Ureter (tissue), 1 donor: Measurements from ENCODE around the gene RBCK1. TPM values are rescaled to one million over a fixed set of nuclear protein-coding genes. Genes with fewer than 3 reads are reported as not detected.

Experiments used
- DNase-seq: peaks from one replicate; pipeline ENCODE4 v3.0.0-alpha.2; 2020; ENCODE audit warnings: low spot score
- total RNA-seq: library from RNA; stranded (reverse); gene quantifications from one replicate; pipeline ENCODE4 v1.2.4, GENCODE V29; 2023
- donor health status: DM: yes; HTN: yes; CAD: no.

Gene RBCK1
- total RNA-seq, 1 donor from 2014 or later, result 133 TPM

DNA sequence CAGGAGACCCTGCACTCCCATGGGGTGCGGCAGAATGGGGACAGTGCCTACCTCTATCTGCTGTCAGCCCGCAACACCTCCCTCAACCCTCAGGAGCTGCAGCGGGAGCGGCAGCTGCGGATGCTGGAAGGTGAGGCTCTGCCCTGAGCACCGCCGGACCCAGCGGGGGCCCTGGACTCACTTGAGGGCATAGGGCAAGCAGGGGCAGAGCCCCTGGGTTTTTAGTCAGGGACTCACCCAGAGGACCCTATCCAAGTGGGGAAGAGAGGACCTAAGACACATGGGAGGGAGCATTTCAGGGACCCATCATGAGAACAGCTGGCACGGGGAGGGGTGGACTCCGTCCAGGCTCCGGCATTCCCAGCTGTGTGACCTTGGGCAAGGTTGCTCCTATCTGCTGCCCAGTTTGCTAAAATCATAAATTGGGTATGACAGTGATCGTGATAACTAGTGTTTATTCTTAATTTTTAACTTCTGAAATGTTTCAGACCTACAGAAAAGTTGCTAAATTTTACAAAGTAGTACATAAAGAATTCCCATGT is 9.8 kb downstream of the RBCK1 start:
- no peak for DNase-seq

DNA sequence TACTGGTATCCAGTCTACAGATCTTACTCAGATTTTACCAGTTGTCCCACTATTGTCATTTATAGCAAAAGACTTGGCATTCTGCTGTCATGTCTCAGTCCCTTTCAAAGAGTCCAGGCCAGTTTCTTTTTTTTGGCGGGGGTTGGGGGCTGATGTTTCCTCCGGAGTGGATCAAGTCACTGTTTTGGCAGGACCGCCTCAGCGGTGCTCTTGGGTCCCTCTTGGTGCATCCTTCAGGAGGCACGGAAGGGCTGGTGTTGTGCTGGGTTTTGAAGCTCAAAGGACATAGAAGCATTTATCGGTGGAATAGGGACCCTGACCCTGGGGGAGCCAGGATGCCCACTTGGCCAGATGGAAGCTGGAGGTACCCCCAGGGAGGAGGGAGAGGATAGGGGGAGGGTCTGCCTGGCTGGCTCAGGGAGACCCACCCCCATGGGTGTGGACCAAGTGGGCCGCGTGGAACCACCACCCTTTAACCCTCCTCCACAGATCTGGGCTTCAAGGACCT is 10.8 kb downstream of the RBCK1 start:
- DNase-seq, result no peak

DNA sequence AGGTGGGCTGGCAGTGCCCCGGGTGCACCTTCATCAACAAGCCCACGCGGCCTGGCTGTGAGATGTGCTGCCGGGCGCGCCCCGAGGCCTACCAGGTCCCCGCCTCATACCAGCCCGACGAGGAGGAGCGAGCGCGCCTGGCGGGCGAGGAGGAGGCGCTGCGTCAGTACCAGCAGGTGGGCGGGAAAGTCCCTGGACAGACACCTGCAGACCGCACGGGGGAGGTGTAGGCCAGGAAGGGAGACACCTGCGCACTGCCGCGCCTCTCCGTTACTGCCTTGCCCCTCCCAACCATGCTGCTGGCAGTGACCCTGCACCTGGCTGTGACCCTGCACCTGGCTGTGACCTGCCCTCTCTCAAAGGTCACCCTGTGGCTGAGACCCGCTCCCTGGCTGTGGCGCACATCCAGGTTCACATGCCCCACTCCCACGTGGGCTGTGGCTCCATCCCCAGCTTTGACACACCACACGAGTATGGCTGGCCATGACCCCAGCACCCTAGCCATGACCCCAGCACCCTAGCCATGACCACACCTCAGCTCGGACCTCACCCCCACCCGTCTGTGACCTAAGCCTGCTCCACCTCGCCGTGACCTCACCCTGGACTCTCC is 11.6 kb downstream of the RBCK1 start:
- no peak for DNase-seq

DNA sequence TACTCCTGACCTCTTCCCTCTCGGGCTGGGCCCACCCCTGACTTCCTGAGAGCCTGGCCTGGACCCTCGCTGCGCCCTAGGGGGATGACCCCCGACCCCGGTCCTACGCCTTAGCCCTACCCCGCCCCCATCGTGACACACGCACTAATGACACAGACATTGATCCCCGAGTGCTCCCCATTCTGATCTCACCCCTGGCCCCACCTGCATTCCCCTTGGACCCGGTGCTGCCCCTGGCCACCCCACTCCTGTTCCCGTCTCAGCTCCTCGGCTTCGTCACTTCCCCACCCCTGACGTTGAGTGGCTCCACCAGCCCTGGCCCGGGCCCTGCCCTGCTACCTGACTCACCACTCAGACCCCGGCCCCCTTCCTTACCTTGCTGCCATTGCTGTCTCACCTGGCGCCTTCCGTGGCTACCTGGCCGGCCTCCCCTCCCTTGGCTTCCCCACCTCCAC is 12.1 kb downstream of the RBCK1 start:
- no peak for DNase-seq

DNA sequence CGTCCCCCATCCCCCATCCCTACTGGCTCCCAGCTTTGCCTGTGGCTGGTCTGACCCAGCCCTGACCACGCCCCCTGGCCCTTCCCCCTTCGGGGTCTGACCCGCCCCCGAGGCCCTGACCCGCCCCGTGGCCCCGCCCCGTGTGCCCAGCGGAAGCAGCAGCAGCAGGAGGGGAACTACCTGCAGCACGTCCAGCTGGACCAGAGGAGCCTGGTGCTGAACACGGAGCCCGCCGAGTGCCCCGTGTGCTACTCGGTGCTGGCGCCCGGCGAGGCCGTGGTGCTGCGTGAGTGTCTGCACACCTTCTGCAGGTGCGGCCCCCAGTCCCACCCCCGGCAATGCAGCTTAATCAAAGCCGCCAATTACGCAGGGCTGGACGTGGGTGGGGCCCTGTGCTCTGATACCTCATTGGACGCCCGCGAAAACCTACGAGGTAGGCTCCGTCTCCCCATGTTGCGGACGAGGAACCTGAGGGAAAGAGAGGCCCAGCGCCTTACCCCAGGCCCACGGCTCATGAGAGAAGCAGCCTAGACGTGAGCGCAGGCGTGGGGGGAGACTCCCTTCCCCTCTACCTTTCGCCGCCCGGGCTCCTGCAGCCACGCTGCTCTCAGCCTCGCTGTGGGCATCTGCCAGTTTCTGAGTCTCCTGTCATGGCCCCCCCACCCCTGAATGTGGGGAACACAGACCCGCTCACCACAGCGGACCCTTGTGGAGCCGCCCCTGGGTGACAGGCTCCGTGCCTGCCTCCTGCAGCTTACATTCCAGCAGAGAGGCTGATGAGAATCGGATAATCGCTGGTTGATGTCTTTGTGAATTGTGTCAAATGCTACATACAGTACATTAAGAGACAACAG is 12.8 kb downstream of the RBCK1 start:
- DNase-seq, result no peak

GRCh38 chr20:421685-422250 is 13.7 kb downstream of the RBCK1 start:
- no peak for DNase-seq

- no peak for DNase-seq
Measured at GRCh38 chr20:426566-426965, 18.5 kb downstream of the RBCK1 start.

GRCh38 chr20:427401-427800 is 19.3 kb downstream of the RBCK1 start:
- no peak for DNase-seq

DNA sequence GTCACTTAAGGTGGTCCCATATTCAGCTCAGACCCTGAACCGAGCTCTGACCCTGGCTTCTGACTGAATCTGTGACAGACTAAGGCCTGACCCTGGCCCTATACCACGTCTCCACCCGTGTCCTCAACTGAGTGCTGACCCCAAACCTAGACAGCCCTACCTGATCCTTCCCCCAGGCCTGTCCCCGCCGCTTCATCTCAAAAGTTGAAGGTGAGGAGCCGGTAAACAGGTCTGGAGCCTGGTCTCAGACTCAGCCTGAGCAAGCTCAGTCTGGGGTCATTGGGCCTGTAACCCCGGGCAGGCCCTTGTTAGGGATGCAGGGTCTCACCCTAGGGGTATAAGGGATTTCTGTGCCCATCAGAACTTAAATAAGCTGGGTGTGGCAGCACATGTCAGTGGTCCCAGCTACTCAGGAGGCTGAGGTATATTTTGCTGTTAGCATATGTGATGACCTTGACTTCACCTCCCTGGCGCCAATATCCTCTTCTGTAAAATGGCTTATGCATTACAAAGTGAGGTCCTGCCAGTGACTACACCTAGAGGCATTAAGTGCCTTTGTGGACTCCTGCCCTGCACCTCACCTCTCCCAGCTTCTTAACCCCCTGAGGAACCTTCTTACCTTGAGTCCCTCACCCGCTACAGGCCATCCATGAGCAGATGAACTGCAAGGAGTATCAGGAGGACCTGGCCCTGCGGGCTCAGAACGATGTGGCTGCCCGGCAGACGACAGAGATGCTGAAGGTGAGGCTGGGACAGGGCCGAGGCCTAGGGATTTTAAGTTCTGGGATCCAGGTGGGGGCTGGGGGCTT is 20.0 kb downstream of the RBCK1 start:
- no peak for DNase-seq

GRCh38 chr20:428658-429200 is 20.6 kb downstream of the RBCK1 start:
- DNase-seq, result no peak

GRCh38 chr20:430091-430999 is 22.2 kb downstream of the RBCK1 start:
- DNase-seq, result no peak

DNA sequence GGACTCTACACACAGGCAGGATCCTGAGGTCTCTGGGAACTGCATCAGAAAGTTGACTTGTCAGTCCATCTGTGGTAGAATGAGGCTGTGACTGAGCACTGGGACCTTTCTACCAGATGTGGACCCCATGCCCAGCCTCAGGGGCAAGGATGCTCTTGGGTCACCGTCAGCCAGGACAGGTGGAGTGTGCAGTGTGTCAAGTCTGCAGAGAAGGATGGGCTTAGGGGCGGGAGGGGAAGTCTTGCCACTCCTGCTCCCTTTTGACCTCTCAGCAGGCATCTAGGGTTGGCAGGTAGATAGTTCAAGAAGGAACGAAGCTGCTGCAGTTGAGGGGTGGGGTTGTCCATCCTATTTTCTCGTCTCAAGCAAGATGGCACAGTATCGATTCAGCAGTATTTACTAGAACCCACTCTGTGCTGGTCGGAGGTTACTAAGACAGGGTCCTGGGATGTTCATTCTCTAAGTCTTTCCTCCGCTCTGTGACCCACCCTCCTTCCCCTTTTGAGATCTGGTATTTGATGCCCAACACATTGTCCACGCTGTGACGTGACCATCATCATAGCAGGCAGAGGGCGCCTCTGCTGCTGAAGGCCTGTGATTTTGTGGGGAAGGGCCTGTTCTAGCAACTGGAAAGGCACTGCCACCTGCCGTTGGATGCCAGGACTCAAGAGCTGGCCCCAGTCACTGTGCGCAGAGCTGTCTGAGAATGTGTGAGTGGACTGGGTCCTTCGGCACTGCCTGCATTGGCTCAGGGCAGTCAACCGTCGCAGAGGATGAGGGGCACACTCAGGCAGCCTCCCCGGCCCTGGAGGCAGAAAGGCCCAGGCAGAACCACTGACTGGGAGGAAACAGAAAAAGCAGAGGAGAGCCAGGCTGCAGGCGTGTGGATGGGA is 23.2 kb downstream of the RBCK1 start:
- no peak for DNase-seq

- DNase-seq, result no peak
Measured at GRCh38 chr20:432208-432607, 24.1 kb downstream of the RBCK1 start.

DNA sequence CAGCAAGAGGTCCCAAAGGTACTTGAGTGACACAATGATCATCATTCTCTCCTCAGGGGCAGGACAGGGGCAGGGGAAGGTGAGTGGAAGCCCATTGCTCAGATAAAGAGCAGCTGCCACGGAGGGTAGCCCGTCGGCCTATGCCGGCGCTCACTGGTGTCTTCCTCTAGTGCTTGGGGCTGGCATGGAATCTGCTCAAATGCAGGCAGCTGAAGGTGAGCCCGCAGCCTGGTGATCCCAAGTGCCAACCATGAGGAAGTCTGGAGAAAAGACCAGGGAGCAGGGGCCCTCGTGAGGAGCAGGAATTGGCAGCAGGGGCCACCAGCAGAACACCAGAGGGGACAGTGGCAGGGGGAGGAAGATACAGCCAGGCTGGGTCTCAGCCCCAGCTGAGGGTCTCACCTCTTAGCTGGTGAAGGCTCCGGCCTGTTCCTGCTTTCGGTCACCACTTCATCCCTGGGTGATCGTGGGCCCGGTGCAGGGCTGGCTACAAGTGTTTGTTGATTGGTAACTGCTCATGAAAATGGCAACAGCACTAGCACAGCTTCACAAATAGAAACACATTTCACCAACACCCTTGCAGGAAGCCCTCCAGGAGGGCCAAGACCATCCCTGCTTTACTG is 24.7 kb downstream of the RBCK1 start:
- DNase-seq, result no peak

- DNase-seq, result no peak
Measured at GRCh38 chr20:433300-433975, 25.3 kb downstream of the RBCK1 start.

DNA sequence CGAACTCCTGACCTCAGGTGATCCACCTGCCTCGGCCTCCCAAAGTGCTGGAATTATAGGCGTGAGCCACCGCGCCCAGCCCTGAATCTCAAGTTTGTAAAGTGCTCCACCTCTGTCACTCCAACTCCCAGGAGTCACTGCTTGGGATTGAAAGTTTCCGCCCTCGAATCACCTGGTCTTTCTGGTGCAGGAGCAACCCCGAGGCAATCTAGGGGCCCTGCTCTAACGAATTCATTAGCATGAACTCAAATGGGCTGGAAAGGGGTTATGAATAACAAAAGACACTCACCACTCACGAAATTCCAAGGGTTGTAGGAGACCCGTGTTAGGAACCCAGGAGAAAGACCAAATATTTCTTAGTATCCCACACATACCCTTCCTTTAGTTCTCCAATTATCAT is 26.1 kb downstream of the RBCK1 start:
- DNase-seq, result no peak

DNA sequence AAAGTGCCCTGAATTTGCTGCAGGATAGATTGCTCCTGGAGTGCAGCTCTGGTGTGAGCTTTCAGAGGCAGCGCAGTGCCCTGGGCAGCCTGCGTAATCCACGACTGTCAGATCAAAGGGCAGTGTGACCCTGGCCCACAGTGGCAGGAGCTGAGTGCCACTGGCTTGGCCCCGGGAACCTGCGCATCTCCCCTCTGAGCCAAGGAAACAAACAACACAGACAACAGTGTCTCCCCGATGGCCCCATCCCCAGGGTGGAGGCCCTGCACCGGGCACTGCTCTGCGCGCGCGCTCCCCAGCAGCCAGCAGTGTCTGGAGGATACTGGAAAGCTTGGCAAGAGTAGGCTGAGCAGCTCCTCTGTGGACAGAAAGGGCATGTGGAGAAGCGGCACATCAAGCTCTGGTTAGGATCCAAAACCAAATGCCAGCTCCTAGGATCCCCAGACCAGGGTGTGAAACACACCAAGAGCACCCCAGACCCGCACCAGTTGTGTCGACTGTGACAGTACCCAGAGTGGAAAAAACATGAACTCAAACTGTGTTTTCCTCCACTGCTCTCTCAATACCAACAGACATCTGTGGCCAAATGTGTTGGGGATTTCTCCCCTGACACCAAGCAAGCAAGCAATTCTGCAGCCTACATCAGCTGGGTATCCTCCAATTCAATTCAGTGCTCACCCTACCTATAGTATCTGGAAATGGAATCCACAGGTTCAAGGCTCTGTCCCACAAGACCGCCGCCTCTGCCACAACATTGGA is 26.7 kb downstream of the RBCK1 start:
- no peak for DNase-seq
